Left hindlimb (tissue), 1 donor: Measurements from ENCODE around the gene USP46.
A peak's percentile ranks its signal among the peaks of the same experiment; 100 is the strongest.

Source experiments
- DNase-seq: peaks from one replicate; pipeline ENCODE4 v3.0.0-alpha.2; 2018

The USP46 gene

GRCh38 chr4:52568351-52568750, 90.8 kb downstream of the USP46 start:
- no peak for DNase-seq

- no peak for DNase-seq
Measured at GRCh38 chr4:52566136-52567031, 92.7 kb downstream of the USP46 start.

GRCh38 chr4:52560844-52561280, 98.2 kb downstream of the USP46 start:
- no peak for DNase-seq

- no peak for DNase-seq
Measured at GRCh38 chr4:52555356-52555716, 103.8 kb downstream of the USP46 start.

- DNase-seq, result no peak
Measured at GRCh38 chr4:52554612-52555355, 104.3 kb downstream of the USP46 start.

GRCh38 chr4:52552778-52553177, 106.3 kb downstream of the USP46 start:
- DNase-seq, result no peak

GRCh38 chr4:52551487-52551886, 107.6 kb downstream of the USP46 start:
- no peak for DNase-seq

- DNase-seq, result no peak
Measured at GRCh38 chr4:52550186-52550585, 108.9 kb downstream of the USP46 start.

GRCh38 chr4:52548818-52549570, 110.1 kb downstream of the USP46 start:
- DNase-seq, result no peak

GRCh38 chr4:52546449-52546848, 112.7 kb downstream of the USP46 start:
- DNase-seq, result no peak

GRCh38 chr4:52545099-52546069, 113.7 kb downstream of the USP46 start:
- peak; percentile 64 for DNase-seq
